GM12892 (cell line): Measurements from ENCODE around the gene PYCR2.
"Not testable (repeated sequence)": the region's sequence is repeated elsewhere in the genome, so short reads cannot be mapped to it uniquely, and the experiment has no call there.

Experiments
- DNase-seq: peaks from one replicate; pipeline ENCODE4 v3.0.0; 2011; ENCODE audit not compliant: insufficient read length
- FAIRE-seq: peaks from 2 replicates; lab custom pipeline; 2011; peaks lifted over from hg19 to GRCh38; lab: Jason Lieb, UNC
- POLR2A ChIP-seq: IDR thresholded peaks from 2 replicates; pipeline ENCODE4 v1.6.1; 2011; ENCODE audit warnings: low read depth, low read length, control low read depth
- POLR2AphosphoS5 ChIP-seq: IDR thresholded peaks from 2 replicates; pipeline ENCODE4 v1.6.1; 2011; ENCODE audit warnings: low read depth, low read length, control low read depth
- TAF1 ChIP-seq: IDR thresholded peaks from 2 replicates; pipeline ENCODE4 v1.6.1; 2011; ENCODE audit warnings: low read depth, mild to moderate bottlenecking, control low read depth, low read length, borderline replicate concordance

Gene PYCR2

GRCh38 chr1:225940385-225941151, 16.5 kb upstream of the PYCR2 start:
- FAIRE-seq (no peak), DNase-seq (no peak)
- TF ChIP-seq POLR2A (no peak), POLR2AphosphoS5 (no peak), TAF1 (no peak)

- not testable (repeated sequence) for DNase-seq, FAIRE-seq
These were observed 15.9 kb upstream of the PYCR2 start for GRCh38 chr1:225939939-225940310.

- not testable (repeated sequence) for DNase-seq, FAIRE-seq
These were observed 15.3 kb upstream of the PYCR2 start for GRCh38 chr1:225939097-225939938.

DNA sequence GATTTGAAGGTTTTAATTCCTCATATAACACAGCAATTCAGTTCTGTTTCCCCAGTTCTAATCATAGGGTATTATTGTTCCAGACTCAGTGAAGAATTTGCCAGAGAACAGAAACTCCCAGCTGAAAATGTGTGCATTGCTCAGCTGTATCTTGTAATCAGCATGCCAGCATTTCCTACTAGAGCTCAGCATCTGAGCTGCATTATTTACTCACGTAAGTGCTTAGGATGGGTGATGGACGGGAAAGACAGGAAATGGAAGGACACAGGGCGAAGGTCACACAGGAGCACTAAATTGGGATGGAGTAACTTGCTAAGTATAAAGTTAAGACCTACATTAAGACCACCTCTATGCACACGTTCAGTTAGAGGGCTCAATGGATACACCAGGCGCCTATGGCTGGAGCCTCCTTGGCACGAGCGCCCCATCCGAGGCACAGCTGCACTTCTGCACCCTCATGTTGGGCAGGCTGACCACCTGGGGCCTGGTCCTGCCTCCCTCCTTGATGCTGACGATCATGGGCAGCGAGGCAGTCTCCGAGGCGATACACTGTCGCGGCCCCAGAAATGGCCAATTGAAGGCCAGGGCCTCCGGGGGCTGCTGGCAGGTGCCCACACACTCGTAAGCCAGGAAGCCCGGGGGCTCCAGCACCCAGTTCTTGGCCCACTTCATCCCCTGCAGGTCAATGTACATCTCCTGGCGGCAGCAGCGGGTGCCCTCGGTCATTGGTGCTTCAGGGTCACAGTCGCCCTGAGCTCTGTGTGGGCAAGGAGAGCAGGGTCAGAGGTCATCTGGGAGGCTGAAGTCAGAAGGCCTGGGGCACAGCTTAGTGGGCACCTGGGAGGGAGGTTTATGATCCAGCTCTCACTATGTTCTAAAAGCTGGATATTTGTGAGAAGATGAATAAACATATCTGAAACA, 13.3 kb upstream of the PYCR2 start:
- TF ChIP-seq POLR2A (no peak), POLR2AphosphoS5 (no peak), TAF1 (no peak)
- no peak for DNase-seq
- no peak for FAIRE-seq

GRCh38 chr1:225936523-225936922, 12.5 kb upstream of the PYCR2 start:
- FAIRE-seq (no peak), DNase-seq (no peak)
- TF ChIP-seq TAF1 (no peak), POLR2AphosphoS5 (no peak), POLR2A (no peak)

DNA sequence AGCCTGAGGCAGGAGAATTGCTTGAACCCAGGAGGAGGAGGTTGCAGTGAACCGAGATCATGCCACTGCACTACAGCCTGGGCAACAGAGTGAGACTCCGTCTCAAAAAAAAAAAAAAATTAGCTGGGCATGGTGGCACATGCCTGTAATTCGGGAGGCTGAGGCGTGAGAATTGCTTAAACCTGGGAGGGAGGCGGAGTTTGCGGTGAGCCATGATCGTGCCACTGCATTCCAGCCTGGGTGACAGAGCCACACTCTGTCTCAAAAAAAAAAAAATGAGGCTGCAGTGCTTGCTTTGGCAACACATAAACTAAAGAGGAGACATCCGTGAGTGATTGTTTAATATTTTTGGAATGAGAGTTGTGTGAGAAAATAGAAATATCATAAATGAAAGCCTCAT, 12.0 kb upstream of the PYCR2 start:
- not testable (repeated sequence) for DNase-seq, FAIRE-seq

DNA sequence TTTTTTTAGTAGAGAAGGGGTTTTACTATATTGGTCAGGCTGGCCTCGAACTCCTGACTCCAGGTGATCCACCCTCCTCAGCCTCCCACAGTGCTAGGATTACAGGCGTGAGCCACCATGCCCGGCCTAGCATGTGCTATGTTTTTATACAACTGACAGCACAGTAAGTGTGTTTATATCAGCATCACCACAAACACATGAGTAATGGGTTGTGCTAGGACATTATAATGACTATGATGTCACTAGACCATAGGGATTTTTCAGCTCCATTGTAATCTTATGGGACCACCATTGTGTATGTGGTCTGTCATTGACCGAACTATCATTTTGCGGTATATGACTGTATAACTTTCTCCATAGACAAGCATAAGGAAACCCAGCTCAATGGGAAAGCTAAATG, 10.7 kb upstream of the PYCR2 start:
- FAIRE-seq (no peak), DNase-seq (no peak)
- TF ChIP-seq POLR2AphosphoS5 (no peak), TAF1 (no peak), POLR2A (no peak)

DNA sequence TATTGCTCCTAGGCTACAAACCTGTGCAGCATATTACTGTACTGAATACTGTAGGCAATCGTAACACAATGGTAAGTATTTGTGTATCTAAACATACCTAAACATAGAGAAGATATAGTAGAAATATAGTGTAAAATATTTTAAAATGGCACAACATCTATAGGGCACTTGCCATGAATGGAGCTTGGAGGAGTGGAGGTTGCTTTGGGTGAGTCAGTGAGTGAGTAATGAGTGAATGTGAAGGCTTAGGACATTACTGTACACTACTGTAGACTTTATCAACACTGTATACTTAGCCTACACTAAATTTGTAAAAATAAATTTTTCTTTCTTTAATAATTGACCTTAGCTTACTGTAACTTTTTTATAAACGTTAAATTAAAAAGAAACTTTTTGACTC, 9.0 kb upstream of the PYCR2 start:
- DNase-seq (no peak), FAIRE-seq (no peak)
- TF ChIP-seq TAF1 (no peak), POLR2A (no peak), POLR2AphosphoS5 (no peak)

DNA sequence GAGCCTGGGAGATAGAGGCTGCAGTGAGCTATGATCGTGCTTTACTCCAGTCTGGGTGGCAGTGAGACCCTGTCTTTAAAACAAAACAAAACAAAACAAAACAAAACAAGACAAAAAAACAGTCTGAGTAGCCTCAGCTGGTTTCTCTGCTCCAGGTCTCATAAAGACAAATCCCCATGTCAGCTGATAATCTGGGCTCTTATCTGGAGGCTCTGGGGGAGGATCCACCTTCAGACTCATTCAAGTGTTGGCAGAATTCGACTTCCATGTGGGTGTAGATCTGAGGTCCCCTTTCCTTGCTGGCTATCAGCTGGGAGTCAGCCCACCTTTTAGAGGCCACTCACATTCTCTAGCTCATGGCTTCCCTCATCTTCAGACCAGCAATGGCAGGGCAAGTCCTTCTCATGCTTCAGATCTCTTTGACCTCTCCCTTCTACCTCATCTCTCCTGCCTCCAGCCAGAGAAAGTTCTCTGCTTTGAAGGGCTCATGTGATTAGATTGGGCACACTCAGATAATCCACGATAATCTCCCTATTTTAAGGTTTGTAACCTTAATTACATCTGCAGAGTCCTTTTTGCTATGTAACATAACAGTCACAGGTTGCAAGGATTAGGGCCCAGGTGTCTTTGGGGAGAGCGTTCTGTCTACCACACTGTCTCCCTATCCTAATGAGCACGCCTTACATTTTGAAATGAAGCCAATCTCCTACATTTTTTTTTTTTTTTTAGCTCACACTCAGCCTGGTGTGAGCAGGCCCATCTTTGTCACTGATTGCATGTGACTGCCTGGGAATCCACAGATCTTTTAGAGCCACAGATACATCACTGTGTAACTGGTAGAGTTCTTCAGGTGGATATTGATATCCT, 7.5 kb upstream of the PYCR2 start:
- DNase-seq, result no peak
- no peak for FAIRE-seq
- no peak for TF ChIP-seq TAF1
- no peak for TF ChIP-seq POLR2A
- TF ChIP-seq POLR2AphosphoS5, result no peak

GRCh38 chr1:225930566-225930965, 6.5 kb upstream of the PYCR2 start:
- no peak for TF ChIP-seq POLR2A
- no peak for TF ChIP-seq TAF1
- TF ChIP-seq POLR2AphosphoS5, result no peak
- no peak for DNase-seq
- no peak for FAIRE-seq

DNA sequence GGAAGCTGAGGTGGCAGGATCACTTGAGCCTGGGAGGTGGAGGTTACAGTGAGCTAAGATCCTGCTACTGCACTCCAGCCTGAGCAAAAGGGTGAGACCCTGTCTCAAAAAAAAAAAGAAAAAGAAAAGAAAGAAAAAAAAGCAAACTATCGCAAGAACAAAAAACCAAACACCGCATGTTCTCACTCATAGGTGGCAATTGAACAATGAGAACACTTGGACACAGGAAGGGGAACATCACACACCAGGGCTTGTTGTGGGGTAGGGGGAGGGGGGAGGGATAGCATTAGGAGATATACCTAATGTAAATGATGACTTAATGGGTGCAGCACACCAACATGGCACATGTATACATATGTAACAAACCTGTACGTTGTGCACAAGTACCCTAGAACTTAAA, 5.4 kb upstream of the PYCR2 start:
- FAIRE-seq, DNase-seq: not testable (repeated sequence)
